GM23248 (cell line): ENCODE results near the gene XYLB. TPM values are rescaled to one million over a fixed set of nuclear protein-coding genes. Genes with fewer than 3 reads are reported as not detected.

Experiments
- DNase-seq: peaks from one replicate; pipeline ENCODE4 v3.0.0-alpha.2; 2015
- H2AFZ ChIP-seq: fragments of 200-600 bp; sonication (generic); 2 replicates; pipeline ENCODE4 v1.6.1; 2016; ENCODE audit warnings: antibody characterized with exemption
- H3F3A ChIP-seq: fragments of 200-600 bp; sonication (generic); 2 replicates; pipeline ENCODE4 v1.6.1; 2016; ENCODE audit warnings: mild to moderate bottlenecking, antibody characterized with exemption, mixed run types; ENCODE audit not compliant: insufficient read depth
- H3K27ac ChIP-seq: fragments of 200-600 bp; sonication (generic); 2 replicates; pipeline ENCODE4 v1.5.1; 2016; ENCODE audit warnings: mild to moderate bottlenecking
- H3K27me3 ChIP-seq: fragments of 200-600 bp; sonication (generic); replicated peaks from 2 replicates; pipeline ENCODE4 v1.6.1; 2016; ENCODE audit warnings: mild to moderate bottlenecking; ENCODE audit not compliant: insufficient read depth
- H3K36me3 ChIP-seq: fragments of 200-600 bp; sonication (generic); 2 replicates; pipeline ENCODE4 v1.6.1; 2016; ENCODE audit warnings: low read depth, mild to moderate bottlenecking
- H3K4me1 ChIP-seq: fragments of 200-600 bp; sonication (generic); 2 replicates; pipeline ENCODE4 v1.6.1; 2016; ENCODE audit warnings: mild to moderate bottlenecking; ENCODE audit not compliant: insufficient read depth
- H3K4me2 ChIP-seq: fragments of 200-600 bp; sonication (generic); one replicate; pipeline ENCODE4 v1.6.1; 2016; ENCODE audit warnings: mild to moderate bottlenecking; ENCODE audit not compliant: unreplicated experiment
- H3K4me3 ChIP-seq: fragments of 200-600 bp; sonication (generic); 2 replicates; pipeline ENCODE4 v1.5.1; 2016; ENCODE audit warnings: mild to moderate bottlenecking
- H3K79me2 ChIP-seq: fragments of 200-600 bp; sonication (generic); 2 replicates; pipeline ENCODE4 v1.6.1; 2016; ENCODE audit warnings: mild to moderate bottlenecking; ENCODE audit not compliant: insufficient read depth
- H3K9ac ChIP-seq: fragments of 200-600 bp; sonication (generic); 2 replicates; pipeline ENCODE4 v1.6.1; 2016; ENCODE audit warnings: mild to moderate bottlenecking
- H3K9me2 ChIP-seq: fragments of 200-600 bp; sonication (generic); 2 replicates; pipeline ENCODE4 v1.6.1; 2016; ENCODE audit warnings: mixed run types, mild to moderate bottlenecking, moderate library complexity; ENCODE audit not compliant: insufficient read depth
- H3K9me3 ChIP-seq: fragments of 200-600 bp; sonication (generic); one replicate; pipeline ENCODE4 v1.6.1; 2017; ENCODE audit warnings: low read depth
- H4K20me1 ChIP-seq: fragments of 200-600 bp; sonication (generic); 2 replicates; pipeline ENCODE4 v1.6.0; 2016; ENCODE audit not compliant: insufficient read depth
- EZH2 ChIP-seq: fragments of 200-600 bp; sonication (generic); IDR thresholded peaks from 2 replicates; pipeline ENCODE4 v1.6.1; 2018; ENCODE audit warnings: antibody characterized with exemption, mild to moderate bottlenecking; ENCODE audit not compliant: insufficient read depth, poor library complexity, severe bottlenecking
- EZH2phosphoT487 ChIP-seq: fragments of 200-600 bp; sonication (generic); IDR thresholded peaks from 2 replicates; pipeline ENCODE4 v1.6.1; 2018; ENCODE audit warnings: antibody characterized with exemption, moderate library complexity, mild to moderate bottlenecking, low read depth; ENCODE audit not compliant: insufficient read depth
- WGBS, 2 experiments: methylation state at CpG; one replicate each; pipeline ENCODE4 v1.1.6; 2015 to 2017; ENCODE audit warnings: low lambda C conversion rate in 2 of 2, low coverage in 1 of 2; ENCODE audit errors: missing lambda C conversion rate in 2 of 2; 5-methylcytosine and 5-hydroxymethylcytosine counted together
- in situ Hi-C: fragments of 300-500 bp; cut with MboI; formaldehyde crosslinking; loops from 2 replicates; pipeline ENCODE4 v1.15.0; 2020
- polyA plus RNA-seq: library from polyadenylated mRNA; unstranded; fragments of >200 nt; fragmentation: Nextera tagmentation; extraction: Ambion mirVana; gene quantifications from 2 replicates; pipeline ENCODE4 v1.2.1, GENCODE V29; 2016
- total RNA-seq: library from RNA; depleted of rRNA; stranded (reverse); fragments of >200 nt; shearing (Covaris generic); gene quantifications from 2 replicates; pipeline ENCODE4 v1.2.3, GENCODE V29; 2014

XYLB gene
- total and polyA plus RNA-seq, 2 experiments from 2014 or later: 4.1 to 5.4 TPM

GRCh38 chr3:38327335-38328009 lies 19.1 kb upstream of the XYLB start:
- TF ChIP-seq EZH2 (no peak), EZH2phosphoT487 (no peak)
- Histone ChIP-seq H3K4me2 (no peak overlapping the region), H3K4me1 (no peaks in the 10 kb centered on the region), H3F3A (peaks cover 9% of the 10 kb centered on the region; the same call in 1 of the 2 replicates), H4K20me1 (no peaks in the 10 kb centered on the region), H3K27ac (no peak overlapping the region), H3K36me3 (no peaks in the 10 kb centered on the region), H3K9me3 (no peaks in the 10 kb centered on the region), H3K9me2 (no peaks in the 10 kb centered on the region), H3K4me3 (no peak overlapping the region), H2AFZ (no peak overlapping the region), H3K27me3 (no peaks in the 10 kb centered on the region), H3K79me2 (no peaks in the 10 kb centered on the region), H3K9ac (no peak overlapping the region)
- peak; percentile 73 for DNase-seq
- in situ Hi-C loops: no loop called here

GRCh38 chr3:38331257-38332022 lies 15.1 kb upstream of the XYLB start:
- in situ Hi-C loops: no loop called here
- DNase-seq: no peak
- no peaks in the 10 kb centered on the region for H3K27me3 ChIP-seq
- H3K4me2 ChIP-seq: no peak overlapping the region
- TF ChIP-seq EZH2phosphoT487 (no peak), EZH2 (no peak)
- no peaks in the 10 kb centered on the region for H3K36me3 ChIP-seq
- H2AFZ ChIP-seq: no peak overlapping the region
- H3K9me3 ChIP-seq: no peaks in the 10 kb centered on the region
- no peak overlapping the region for H3K9ac ChIP-seq
- WGBS, 2 experiments: 84 to 85% methylated on average over 4 of the region's 4 CpGs
- no peak overlapping the region for H3K4me3 ChIP-seq
- H3F3A ChIP-seq: peaks cover 22% of the 10 kb centered on the region; the same call in 1 of the 2 replicates
- no peaks in the 10 kb centered on the region for H3K79me2 ChIP-seq
- peaks cover 10% of the 10 kb centered on the region for H3K4me1 ChIP-seq
- no peak overlapping the region for H3K27ac ChIP-seq
- H4K20me1 ChIP-seq: no peaks in the 10 kb centered on the region
- no peaks in the 10 kb centered on the region for H3K9me2 ChIP-seq

GRCh38 chr3:38332201-38332600 lies 14.4 kb upstream of the XYLB start:
- Histone ChIP-seq H3K4me2 (no peak overlapping the region), H3K9me2 (no peaks in the 10 kb centered on the region), H3K4me3 (no peak overlapping the region), H3K9ac (no peak overlapping the region), H2AFZ (no peak overlapping the region), H3K9me3 (no peaks in the 10 kb centered on the region), H3K27me3 (no peaks in the 10 kb centered on the region), H3K36me3 (no peaks in the 10 kb centered on the region), H3K79me2 (no peaks in the 10 kb centered on the region), H3F3A (peaks cover 20% of the 10 kb centered on the region; the same call in 1 of the 2 replicates), H4K20me1 (no peaks in the 10 kb centered on the region), H3K4me1 (peaks cover 10% of the 10 kb centered on the region), H3K27ac (no peak overlapping the region)
- TF ChIP-seq EZH2phosphoT487: no peak
- no peak for TF ChIP-seq EZH2
- 67 to 72% methylated on average over 3 of the region's 3 CpGs for WGBS, 2 experiments
- in situ Hi-C loops: no loop called here
- DNase-seq: no peak

GRCh38 chr3:38334142-38335055 lies 12.2 kb upstream of the XYLB start:
- Histone ChIP-seq H3K9ac (no peak overlapping the region), H3K27ac (no peak overlapping the region), H3K27me3 (no peaks in the 10 kb centered on the region), H3K79me2 (no peaks in the 10 kb centered on the region), H3K36me3 (no peaks in the 10 kb centered on the region), H2AFZ (no peak overlapping the region), H3K4me2 (peak overlapping the region; percentile 34), H3K4me3 (no peak overlapping the region), H3F3A (peaks cover 12% of the 10 kb centered on the region; the same call in 1 of the 2 replicates), H3K9me3 (no peaks in the 10 kb centered on the region), H3K9me2 (no peaks in the 10 kb centered on the region), H4K20me1 (no peaks in the 10 kb centered on the region), H3K4me1 (peaks cover 10% of the 10 kb centered on the region)
- WGBS, 2 experiments: 59 to 60% methylated on average over 5 of the region's 5 CpGs
- DNase-seq: peak; percentile 84
- in situ Hi-C loops: no loop called here
- no peak for TF ChIP-seq EZH2
